GM23338 (cell line): Measurements from ENCODE around the gene WASL. TPM values are rescaled to one million over a fixed set of nuclear protein-coding genes. Genes with fewer than 3 reads are reported as not detected.
A peak's percentile ranks its signal among the peaks of the same experiment; 100 is the strongest.

Experiments used
- ATAC-seq: fragments of 200-7000 bp; cut with Tn5 transposase; 3 replicates; pipeline ENCODE4 v1.9.1; 2020
- DNase-seq: peaks from one replicate; pipeline ENCODE4 v3.0.0-alpha.2; 2015; ENCODE audit warnings: low spot score
- H2AFZ ChIP-seq: fragments of 200-600 bp; sonication (generic); 2 replicates; pipeline ENCODE4 v1.8.0; 2016; ENCODE audit warnings: antibody characterized with exemption, mild to moderate bottlenecking, moderate library complexity
- H3F3A ChIP-seq: fragments of 200-600 bp; sonication (generic); replicated peaks from 2 replicates; pipeline ENCODE4 v1.8.0; 2017; ENCODE audit warnings: antibody characterized with exemption, mixed run types, low read depth
- H3K27ac ChIP-seq: fragments of 200-600 bp; sonication (generic); 2 replicates; pipeline ENCODE4 v1.6.1; 2016; ENCODE audit warnings: low read depth
- H3K27me3 ChIP-seq: fragments of 200-600 bp; sonication (generic); 2 replicates; pipeline ENCODE4 v1.8.0; 2016; ENCODE audit warnings: mild to moderate bottlenecking, mixed run types, moderate library complexity; ENCODE audit not compliant: insufficient read depth
- H3K36me3 ChIP-seq: fragments of 200-600 bp; sonication (generic); 2 replicates; pipeline ENCODE4 v1.8.0; 2016; ENCODE audit warnings: mild to moderate bottlenecking; ENCODE audit not compliant: insufficient read depth
- H3K4me1 ChIP-seq: fragments of 200-600 bp; sonication (generic); 2 replicates; pipeline ENCODE4 v1.8.0; 2016; ENCODE audit warnings: mild to moderate bottlenecking, moderate library complexity; ENCODE audit not compliant: insufficient read depth
- H3K4me2 ChIP-seq: fragments of 200-600 bp; sonication (generic); 2 replicates; pipeline ENCODE4 v1.7.1; 2017; ENCODE audit warnings: mixed run types
- H3K4me3 ChIP-seq: fragments of 200-600 bp; sonication (generic); 2 replicates; pipeline ENCODE4 v1.6.1; 2016; ENCODE audit warnings: mixed run types
- H3K79me2 ChIP-seq: fragments of 200-600 bp; sonication (generic); replicated peaks from 2 replicates; pipeline ENCODE4 v1.8.0; 2017; ENCODE audit warnings: mild to moderate bottlenecking; ENCODE audit not compliant: insufficient read depth
- H3K9me2 ChIP-seq: fragments of 200-600 bp; sonication (generic); 2 replicates; pipeline ENCODE4 v1.8.0; 2017; ENCODE audit not compliant: insufficient read depth
- H4K20me1 ChIP-seq: fragments of 200-600 bp; sonication (generic); replicated peaks from 2 replicates; pipeline ENCODE4 v1.8.0; 2017; ENCODE audit warnings: mild to moderate bottlenecking; ENCODE audit not compliant: insufficient read depth
- H3K27ac Mint-ChIP-seq: 2 replicates; pipeline ENCODE4 v1.8.0; 2020; ENCODE audit warnings: inconsistent platforms, mild to moderate bottlenecking, moderate library complexity, mixed read lengths
- H3K27me3 Mint-ChIP-seq: 3 replicates; pipeline ENCODE4 v1.8.0; 2022; ENCODE audit warnings: low read depth, mild to moderate bottlenecking, moderate library complexity, mixed read lengths, inconsistent platforms; ENCODE audit not compliant: insufficient read depth, poor library complexity
- H3K36me3 Mint-ChIP-seq: 3 replicates; pipeline ENCODE4 v1.8.0; 2021; ENCODE audit warnings: low read depth, mild to moderate bottlenecking, inconsistent platforms, moderate library complexity, mixed read lengths
- H3K4me1 Mint-ChIP-seq: 3 replicates; pipeline ENCODE4 v1.8.0; 2020; ENCODE audit warnings: mild to moderate bottlenecking, inconsistent platforms, mixed read lengths
- H3K4me3 Mint-ChIP-seq: 3 replicates; pipeline ENCODE4 v1.8.0; 2021; ENCODE audit warnings: moderate library complexity, mild to moderate bottlenecking, inconsistent platforms, mixed read lengths
- H3K9me3 Mint-ChIP-seq: 3 replicates; pipeline ENCODE4 v1.8.0; 2020; ENCODE audit warnings: moderate library complexity, mild to moderate bottlenecking, inconsistent platforms, mixed read lengths
- CREB1 ChIP-seq: fragments of 250-450 bp; sonication (Bioruptor Pico); IDR thresholded peaks from 2 replicates; pipeline ENCODE4 v1.5.0; 2020; ENCODE audit warnings: low read depth, mild to moderate bottlenecking, moderate library complexity
- CTCF ChIP-seq, 2 experiments: fragments of 200-600 bp in 1 of 2; sonication (generic) in 1 of 2; conservative IDR thresholded peaks; 2 replicates each; pipeline versions ENCODE4 v1.5.1 to v1.6.1; 2016 to 2017; ENCODE audit warnings: antibody characterized with exemption in 2 of 2, low read depth in 2 of 2, mild to moderate bottlenecking in 2 of 2, moderate library complexity in 1 of 2
- ETS1 ChIP-seq: IDR thresholded peaks from 2 replicates; pipeline ENCODE4 v1.6.1; 2016; ENCODE audit warnings: antibody characterized with exemption
- EZH2 ChIP-seq: fragments of 200-600 bp; sonication (generic); IDR thresholded peaks from one replicate; pipeline ENCODE4 v1.8.0; 2017; ENCODE audit warnings: antibody characterized with exemption, mild to moderate bottlenecking, low read depth; ENCODE audit not compliant: unreplicated experiment
- EZH2phosphoT487 ChIP-seq: fragments of 200-600 bp; sonication (generic); IDR thresholded peaks from one replicate; pipeline ENCODE4 v1.8.1; 2018; ENCODE audit warnings: antibody characterized with exemption; ENCODE audit not compliant: unreplicated experiment
- JUNB ChIP-seq: IDR thresholded peaks from one replicate; pipeline ENCODE4 v1.6.1; 2016; ENCODE audit warnings: antibody characterized with exemption; ENCODE audit not compliant: unreplicated experiment
- NANOG ChIP-seq: IDR thresholded peaks from 2 replicates; pipeline ENCODE4 v1.6.1; 2016; ENCODE audit warnings: antibody characterized with exemption, borderline replicate concordance
- POLR2AphosphoS5 ChIP-seq: IDR thresholded peaks from 2 replicates; pipeline ENCODE4 v1.6.1; 2016; ENCODE audit warnings: antibody characterized with exemption, low read depth
- STAT1 ChIP-seq: IDR thresholded peaks from one replicate; pipeline ENCODE4 v1.6.1; 2016; ENCODE audit warnings: antibody characterized with exemption; ENCODE audit not compliant: unreplicated experiment
- ZNF114 ChIP-seq: fragments of 250-450 bp; sonication (Bioruptor Pico); IDR thresholded peaks from 2 replicates; pipeline ENCODE4 v1.5.0; 2020; ENCODE audit warnings: mild to moderate bottlenecking, moderate library complexity
- ZNF331 ChIP-seq: fragments of 250-450 bp; sonication (Bioruptor Pico); IDR thresholded peaks from 2 replicates; pipeline ENCODE4 v1.5.0; 2020; ENCODE audit warnings: low read depth, mild to moderate bottlenecking, moderate library complexity
- ZNF462 ChIP-seq: fragments of 250-450 bp; sonication (Bioruptor Pico); IDR thresholded peaks from 2 replicates; pipeline ENCODE4 v1.5.0; 2020; ENCODE audit warnings: mild to moderate bottlenecking, moderate library complexity
- polyA plus RNA-seq: library from polyadenylated mRNA; unstranded; fragments of >200 nt; fragmentation: Nextera tagmentation; extraction: Ambion mirVana; gene quantifications from 2 replicates; pipeline ENCODE4 v1.2.1, GENCODE V29; 2016
- total RNA-seq: library from RNA; depleted of rRNA; stranded (reverse); fragments of >200 nt; shearing (Covaris generic); gene quantifications from 2 replicates; pipeline ENCODE4 v1.2.3, GENCODE V29; 2014
- TF ChIP-seq, protein P1 (sequence below): IDR thresholded peaks from one replicate; pipeline ENCODE4 v1.6.1; 2018; ENCODE audit warnings: antibody characterized with exemption; ENCODE audit not compliant: unreplicated experiment

The WASL gene
- total and polyA plus RNA-seq, 2 experiments from 2014 or later, result 36.4 to 45.3 TPM

DNA sequence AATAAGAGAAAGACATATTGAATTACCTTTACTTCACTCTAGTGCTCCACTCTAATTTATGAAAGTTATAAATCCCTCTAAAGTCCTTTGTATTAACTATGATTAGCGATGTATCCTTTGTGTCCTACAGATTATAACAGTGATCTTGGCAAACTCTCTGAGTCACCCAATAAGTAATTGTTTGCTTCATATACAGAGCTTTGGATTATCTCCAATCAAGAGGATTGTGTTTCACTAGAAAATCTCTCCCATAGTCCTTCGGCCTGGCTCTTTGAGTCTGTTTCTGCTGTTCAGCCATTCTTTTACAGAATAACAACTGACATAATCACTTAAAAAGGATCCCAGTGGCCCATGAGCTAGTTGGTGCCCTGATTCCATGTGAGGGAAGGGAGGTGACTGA, 83.6 kb downstream of the WASL start:
- TF ChIP-seq ETS1 (no peak), STAT1 (no peak), POLR2AphosphoS5 (no peak), EZH2phosphoT487 (no peak), JUNB (no peak), ZNF462 (CRISPR knock-in tag) (no peak), NANOG (no peak), ZNF331 (CRISPR knock-in tag) (no peak), ZNF114 (no peak), CREB1 (CRISPR knock-in tag) (no peak), EZH2 (no peak), CTCF (conservative IDR thresholded peaks at IDR 0.05; ENCODE audit: low read depth in 2 of 2) (no peak)
- TF ChIP-seq, protein P1, sequence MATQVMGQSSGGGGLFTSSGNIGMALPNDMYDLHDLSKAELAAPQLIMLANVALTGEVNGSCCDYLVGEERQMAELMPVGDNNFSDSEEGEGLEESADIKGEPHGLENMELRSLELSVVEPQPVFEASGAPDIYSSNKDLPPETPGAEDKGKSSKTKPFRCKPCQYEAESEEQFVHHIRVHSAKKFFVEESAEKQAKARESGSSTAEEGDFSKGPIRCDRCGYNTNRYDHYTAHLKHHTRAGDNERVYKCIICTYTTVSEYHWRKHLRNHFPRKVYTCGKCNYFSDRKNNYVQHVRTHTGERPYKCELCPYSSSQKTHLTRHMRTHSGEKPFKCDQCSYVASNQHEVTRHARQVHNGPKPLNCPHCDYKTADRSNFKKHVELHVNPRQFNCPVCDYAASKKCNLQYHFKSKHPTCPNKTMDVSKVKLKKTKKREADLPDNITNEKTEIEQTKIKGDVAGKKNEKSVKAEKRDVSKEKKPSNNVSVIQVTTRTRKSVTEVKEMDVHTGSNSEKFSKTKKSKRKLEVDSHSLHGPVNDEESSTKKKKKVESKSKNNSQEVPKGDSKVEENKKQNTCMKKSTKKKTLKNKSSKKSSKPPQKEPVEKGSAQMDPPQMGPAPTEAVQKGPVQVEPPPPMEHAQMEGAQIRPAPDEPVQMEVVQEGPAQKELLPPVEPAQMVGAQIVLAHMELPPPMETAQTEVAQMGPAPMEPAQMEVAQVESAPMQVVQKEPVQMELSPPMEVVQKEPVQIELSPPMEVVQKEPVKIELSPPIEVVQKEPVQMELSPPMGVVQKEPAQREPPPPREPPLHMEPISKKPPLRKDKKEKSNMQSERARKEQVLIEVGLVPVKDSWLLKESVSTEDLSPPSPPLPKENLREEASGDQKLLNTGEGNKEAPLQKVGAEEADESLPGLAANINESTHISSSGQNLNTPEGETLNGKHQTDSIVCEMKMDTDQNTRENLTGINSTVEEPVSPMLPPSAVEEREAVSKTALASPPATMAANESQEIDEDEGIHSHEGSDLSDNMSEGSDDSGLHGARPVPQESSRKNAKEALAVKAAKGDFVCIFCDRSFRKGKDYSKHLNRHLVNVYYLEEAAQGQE, result no peak
- no peak overlapping the region for H3K27ac ChIP-seq
- Mint-ChIP-seq H3K27ac (no peak overlapping the region), H3K4me3 (no peak overlapping the region), H3K27me3 (peaks cover 4% of the 10 kb centered on the region), H3K36me3 (no peaks in the 10 kb centered on the region; the same call in 2 of the 3 replicates), H3K4me1 (peaks cover 31% of the 10 kb centered on the region), H3K9me3 (no peaks in the 10 kb centered on the region)
- DNase-seq (no peak), ATAC-seq (no peak)
- no peaks in the 10 kb centered on the region for H3K36me3 ChIP-seq
- H4K20me1 ChIP-seq, result no peaks in the 10 kb centered on the region
- no peaks in the 10 kb centered on the region for H3F3A ChIP-seq
- no peaks in the 10 kb centered on the region for H3K27me3 ChIP-seq
- H3K4me2 ChIP-seq, result no peak overlapping the region
- no peaks in the 10 kb centered on the region for H3K79me2 ChIP-seq
- H3K9me2 ChIP-seq, result peaks cover 9% of the 10 kb centered on the region
- no peak overlapping the region for H3K4me3 ChIP-seq
- peaks cover 33% of the 10 kb centered on the region for H3K4me1 ChIP-seq
- peak overlapping the region; percentile 64; the same call in 1 of the 2 replicates for H2AFZ ChIP-seq
